Measurements from ENCODE around the gene CCDC57. TPM values are rescaled to one million over a fixed set of nuclear protein-coding genes. Genes with fewer than 3 reads are reported as not detected.

The CCDC57 gene
- total RNA-seq, 4 donors from 2014 or later, result 8.4 to 21.6 (median 16.4) TPM

- WGBS, result 74% methylated on average over 12 of the region's 12 CpGs
- DNase-seq (ENCODE audit: extremely low spot score), result no peak
- H3K36me3 ChIP-seq, result peaks cover 4 to 30% (median 16%) of the 10 kb centered on the region in 4 donors
- H3K4me1 ChIP-seq, result peaks cover 0 to 4% (median 0%) of the 10 kb centered on the region in 4 donors
- no peak overlapping the region for H3K4me3 ChIP-seq
- H3K27me3 ChIP-seq, result no peaks in the 10 kb centered on the region
- H3K9me3 ChIP-seq, result no peaks in the 10 kb centered on the region
- H3K27ac ChIP-seq (replicated peaks in 1 of 4), result no peak overlapping the region
- intact Hi-C loops (cut with DNase I), result no loop called here
- TF ChIP-seq EP300 (IDR thresholded peaks at IDR 0.05), result no peak
- TF ChIP-seq POLR2AphosphoS5 (IDR thresholded peaks at IDR 0.05), result no peak
- no peak for TF ChIP-seq POLR2A (IDR thresholded peaks at IDR 0.05; ENCODE audit: low read depth)
- no peak for TF ChIP-seq CTCF (IDR thresholded peaks at IDR 0.05)
Measured at GRCh38 chr17:82120148-82120547, 92.5 kb downstream of the CCDC57 start.

DNA sequence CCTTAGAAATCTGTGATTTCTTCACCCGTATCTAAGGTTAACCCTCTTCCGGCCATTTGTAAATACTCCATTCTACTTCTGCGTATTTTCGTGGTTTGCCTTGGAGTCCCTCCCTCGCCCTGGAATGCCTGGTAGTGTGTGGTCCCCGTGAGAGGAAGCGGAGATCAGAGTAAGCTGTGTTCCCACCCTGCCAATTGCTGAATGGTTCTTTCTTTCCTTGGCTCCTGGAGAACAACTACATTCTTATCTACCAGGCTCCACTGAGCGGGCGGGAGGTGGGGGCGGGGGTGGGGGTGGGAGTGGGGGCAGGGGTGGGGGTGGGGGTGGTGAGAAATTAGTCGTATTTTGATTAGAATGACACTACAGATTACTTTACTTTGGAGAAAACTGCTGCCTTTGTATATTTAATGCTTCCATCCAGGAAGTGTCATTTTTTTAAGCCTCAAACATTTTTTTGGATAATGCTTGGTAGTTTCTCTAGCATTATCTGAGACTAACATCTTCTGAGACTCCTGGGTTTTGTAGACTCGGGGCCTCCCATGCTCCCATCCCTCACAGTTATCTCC, 93.7 kb downstream of the CCDC57 start:
- intact Hi-C loops (cut with DNase I), result no loop called here
- Histone ChIP-seq H3K27me3 (no peaks in the 10 kb centered on the region), H3K9me3 (no peaks in the 10 kb centered on the region), H3K4me3 (no peak overlapping the region), H3K27ac (replicated peaks in 1 of 4) (no peak overlapping the region), H3K36me3 (peaks cover 0 to 27% (median 15%) of the 10 kb centered on the region in 4 donors), H3K4me1 (peaks cover 0 to 4% (median 0%) of the 10 kb centered on the region in 4 donors)
- TF ChIP-seq POLR2A (IDR thresholded peaks at IDR 0.05; ENCODE audit: low read depth) (no peak), EP300 (IDR thresholded peaks at IDR 0.05) (no peak), CTCF (IDR thresholded peaks at IDR 0.05) (no peak), POLR2AphosphoS5 (IDR thresholded peaks at IDR 0.05) (no peak)
- 77% methylated on average over 12 of the region's 12 CpGs for WGBS
- no peak for DNase-seq (ENCODE audit: extremely low spot score)

- no peak for TF ChIP-seq POLR2AphosphoS5 (IDR thresholded peaks at IDR 0.05)
- TF ChIP-seq EP300 (IDR thresholded peaks at IDR 0.05), result no peak
- no peak for TF ChIP-seq POLR2A (IDR thresholded peaks at IDR 0.05; ENCODE audit: low read depth)
- H3K36me3 ChIP-seq, result peaks cover 0 to 33% (median 20%) of the 10 kb centered on the region in 4 donors
- no peak overlapping the region for H3K27ac ChIP-seq (replicated peaks in 1 of 4)
- no peak for DNase-seq (ENCODE audit: extremely low spot score)
- H3K9me3 ChIP-seq, result no peaks in the 10 kb centered on the region
- H3K4me3 ChIP-seq, result no peak overlapping the region
- H3K4me1 ChIP-seq, result peaks cover 0 to 4% (median 0%) of the 10 kb centered on the region in 4 donors
- intact Hi-C loops (cut with DNase I), result no loop called here
- WGBS, result 81% methylated on average over 11 of the region's 18 CpGs
- no peaks in the 10 kb centered on the region for H3K27me3 ChIP-seq
Measured at GRCh38 chr17:82118168-82118814, 94.4 kb downstream of the CCDC57 start.

- H3K36me3 ChIP-seq, result peaks cover 0 to 37% (median 24%) of the 10 kb centered on the region in 4 donors
- 90% methylated on average over 22 of the region's 22 CpGs for WGBS
- no peaks in the 10 kb centered on the region for H3K27me3 ChIP-seq
Measured at GRCh38 chr17:82117139-82118090, 95.2 kb downstream of the CCDC57 start.

More at GRCh38 chr17:82117139-82118090, 95.2 kb downstream of the CCDC57 start:
- Histone ChIP-seq H3K4me3 (no peak overlapping the region), H3K4me1 (peaks cover 0 to 4% (median 0%) of the 10 kb centered on the region in 4 donors), H3K27ac (replicated peaks in 1 of 4) (no peak overlapping the region), H3K9me3 (no peaks in the 10 kb centered on the region)
- no peak for DNase-seq (ENCODE audit: extremely low spot score)
- TF ChIP-seq EP300 (IDR thresholded peaks at IDR 0.05) (no peak), POLR2A (IDR thresholded peaks at IDR 0.05; ENCODE audit: low read depth) (no peak), CTCF (IDR thresholded peaks at IDR 0.05) (no peak), POLR2AphosphoS5 (IDR thresholded peaks at IDR 0.05) (no peak)
- intact Hi-C loops (cut with DNase I), result no loop called here

All from esophagus muscularis mucosa (tissue), 4 donors.